PFSK-1 (cell line): ENCODE results near the gene TPK1.

Experiments used
- FOXP2 ChIP-seq: optimal IDR thresholded peaks from 2 replicates; pipeline ENCODE3; 2011; ENCODE audit warnings: borderline replicate concordance, control low read depth, inconsistent platforms; ENCODE audit not compliant: insufficient read depth; ENCODE audit errors: extremely low read length, extremely low read depth
- POLR2AphosphoS5 ChIP-seq: IDR thresholded peaks from 2 replicates; pipeline ENCODE4 v1.6.1; 2012; ENCODE audit warnings: low read depth, mild to moderate bottlenecking, control low read depth, low read length, moderate library complexity
- SIN3A ChIP-seq: IDR thresholded peaks from 2 replicates; pipeline ENCODE4 v1.6.1; 2012; ENCODE audit warnings: mild to moderate bottlenecking, low read length, moderate library complexity, borderline replicate concordance; ENCODE audit not compliant: insufficient read depth
- TAF1 ChIP-seq: IDR thresholded peaks from 2 replicates; pipeline ENCODE4 v1.6.1; 2012; ENCODE audit warnings: low read length, control low read depth, borderline replicate concordance; ENCODE audit not compliant: insufficient read depth
- TF ChIP-seq, protein P1 (sequence below), 2 experiments: IDR thresholded peaks; 2 replicates each; pipeline versions ENCODE4 v1.6.1 to v1.8.0; 2011 to 2012; ENCODE audit warnings: low read depth in 2 of 2, low read length in 2 of 2, control low read depth in 1 of 2, inconsistent platforms in 1 of 2, mild to moderate bottlenecking in 1 of 2, moderate library complexity in 1 of 2; ENCODE audit not compliant: insufficient read depth in 1 of 2

The TPK1 gene

DNA sequence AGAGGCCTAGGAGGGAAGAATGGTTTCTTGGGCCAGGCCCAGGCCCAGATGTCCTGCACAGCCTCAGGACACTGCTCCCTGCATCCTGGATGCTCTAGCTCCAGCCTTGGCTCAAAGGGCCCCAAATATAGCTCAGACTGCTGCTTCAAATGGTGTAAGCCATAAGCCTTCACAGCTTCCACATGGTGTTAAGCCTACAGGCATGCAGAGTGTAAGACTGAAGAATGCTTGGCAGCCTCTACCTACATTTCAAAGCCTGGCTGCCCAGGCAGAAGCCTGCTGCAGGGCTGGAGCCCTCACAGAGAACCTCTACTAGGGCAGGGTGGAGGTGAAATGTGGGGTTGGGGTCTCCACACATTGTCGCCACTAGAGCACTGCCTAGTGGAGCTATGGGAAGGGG is 118.1 kb downstream of the TPK1 start:
- TF ChIP-seq, protein P1, sequence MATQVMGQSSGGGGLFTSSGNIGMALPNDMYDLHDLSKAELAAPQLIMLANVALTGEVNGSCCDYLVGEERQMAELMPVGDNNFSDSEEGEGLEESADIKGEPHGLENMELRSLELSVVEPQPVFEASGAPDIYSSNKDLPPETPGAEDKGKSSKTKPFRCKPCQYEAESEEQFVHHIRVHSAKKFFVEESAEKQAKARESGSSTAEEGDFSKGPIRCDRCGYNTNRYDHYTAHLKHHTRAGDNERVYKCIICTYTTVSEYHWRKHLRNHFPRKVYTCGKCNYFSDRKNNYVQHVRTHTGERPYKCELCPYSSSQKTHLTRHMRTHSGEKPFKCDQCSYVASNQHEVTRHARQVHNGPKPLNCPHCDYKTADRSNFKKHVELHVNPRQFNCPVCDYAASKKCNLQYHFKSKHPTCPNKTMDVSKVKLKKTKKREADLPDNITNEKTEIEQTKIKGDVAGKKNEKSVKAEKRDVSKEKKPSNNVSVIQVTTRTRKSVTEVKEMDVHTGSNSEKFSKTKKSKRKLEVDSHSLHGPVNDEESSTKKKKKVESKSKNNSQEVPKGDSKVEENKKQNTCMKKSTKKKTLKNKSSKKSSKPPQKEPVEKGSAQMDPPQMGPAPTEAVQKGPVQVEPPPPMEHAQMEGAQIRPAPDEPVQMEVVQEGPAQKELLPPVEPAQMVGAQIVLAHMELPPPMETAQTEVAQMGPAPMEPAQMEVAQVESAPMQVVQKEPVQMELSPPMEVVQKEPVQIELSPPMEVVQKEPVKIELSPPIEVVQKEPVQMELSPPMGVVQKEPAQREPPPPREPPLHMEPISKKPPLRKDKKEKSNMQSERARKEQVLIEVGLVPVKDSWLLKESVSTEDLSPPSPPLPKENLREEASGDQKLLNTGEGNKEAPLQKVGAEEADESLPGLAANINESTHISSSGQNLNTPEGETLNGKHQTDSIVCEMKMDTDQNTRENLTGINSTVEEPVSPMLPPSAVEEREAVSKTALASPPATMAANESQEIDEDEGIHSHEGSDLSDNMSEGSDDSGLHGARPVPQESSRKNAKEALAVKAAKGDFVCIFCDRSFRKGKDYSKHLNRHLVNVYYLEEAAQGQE (IDR thresholded peaks at IDR 0.05; ENCODE audit: insufficient read depth in 1 of 2, low read depth in 2 of 2, low read length in 2 of 2), result no peak
- TF ChIP-seq POLR2AphosphoS5, result no peak
- no peak for TF ChIP-seq SIN3A
- TF ChIP-seq FOXP2, result no peak

DNA sequence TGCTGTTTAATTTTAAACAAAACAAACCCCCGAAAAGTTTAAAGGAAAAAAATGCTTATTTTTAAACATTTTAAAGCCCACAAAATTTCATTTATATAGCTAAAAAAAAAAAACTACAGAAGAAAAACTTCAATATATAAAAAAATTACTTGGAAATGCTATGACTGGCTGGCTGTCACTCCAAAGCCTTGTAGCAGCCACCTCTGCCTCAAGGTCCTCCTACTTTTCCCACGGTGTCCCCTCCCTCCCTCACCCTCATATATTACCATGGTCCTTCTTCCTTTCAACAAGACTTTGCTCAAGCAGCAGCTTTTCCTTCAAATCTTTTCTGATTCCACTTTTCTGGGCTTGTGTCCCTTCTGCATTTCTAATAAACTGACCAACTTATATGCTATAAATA is 122.0 kb downstream of the TPK1 start:
- TF ChIP-seq FOXP2 (no peak), SIN3A (no peak)

DNA sequence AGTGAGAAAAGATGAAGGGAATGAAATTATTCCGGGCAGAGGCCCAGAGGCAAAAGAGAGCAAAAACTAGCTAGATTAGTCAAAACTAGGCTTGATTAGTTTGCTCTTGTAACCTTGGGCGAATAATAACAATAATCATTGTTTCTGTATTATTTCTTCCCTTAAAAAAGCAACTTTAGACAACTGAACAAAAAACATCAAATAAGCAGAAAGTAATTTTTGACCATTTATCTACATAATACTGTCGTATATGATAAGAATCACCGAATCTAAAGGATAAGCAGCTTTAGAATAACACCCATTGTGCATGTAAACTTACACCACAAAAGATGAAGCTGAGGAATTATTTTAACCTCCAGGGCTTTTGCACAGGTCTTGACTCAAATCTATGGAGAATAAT is 125.1 kb downstream of the TPK1 start:
- TF ChIP-seq FOXP2 (no peak), POLR2AphosphoS5 (no peak), SIN3A (no peak), TAF1 (no peak)
- TF ChIP-seq, protein P1 (IDR thresholded peaks at IDR 0.05; ENCODE audit: insufficient read depth in 1 of 2, low read depth in 2 of 2, low read length in 2 of 2), result no peak

DNA sequence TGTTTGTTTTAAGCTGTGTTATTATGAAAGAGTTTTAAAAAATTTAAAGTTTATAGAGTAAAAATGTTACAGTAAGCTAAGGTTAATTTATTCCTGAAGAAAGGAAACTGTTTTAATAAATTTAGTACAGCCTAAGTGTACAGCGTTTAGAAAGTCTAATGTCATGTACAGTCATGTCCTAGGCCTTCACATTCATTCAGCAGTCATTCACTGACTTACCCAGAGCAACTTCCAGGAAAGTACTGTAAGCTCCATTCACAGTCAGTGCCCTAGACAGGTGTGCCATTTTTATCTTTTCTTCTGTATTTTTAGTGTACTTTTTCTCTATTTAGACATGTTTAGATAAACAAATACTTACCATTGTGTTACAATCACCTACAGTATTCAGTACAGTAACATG is 126.8 kb downstream of the TPK1 start:
- no peak for TF ChIP-seq SIN3A
- TF ChIP-seq, protein P1 (IDR thresholded peaks at IDR 0.05; ENCODE audit: insufficient read depth in 1 of 2, low read depth in 2 of 2, low read length in 2 of 2), result no peak
- no peak for TF ChIP-seq POLR2AphosphoS5
- no peak for TF ChIP-seq TAF1
- no peak for TF ChIP-seq FOXP2

DNA sequence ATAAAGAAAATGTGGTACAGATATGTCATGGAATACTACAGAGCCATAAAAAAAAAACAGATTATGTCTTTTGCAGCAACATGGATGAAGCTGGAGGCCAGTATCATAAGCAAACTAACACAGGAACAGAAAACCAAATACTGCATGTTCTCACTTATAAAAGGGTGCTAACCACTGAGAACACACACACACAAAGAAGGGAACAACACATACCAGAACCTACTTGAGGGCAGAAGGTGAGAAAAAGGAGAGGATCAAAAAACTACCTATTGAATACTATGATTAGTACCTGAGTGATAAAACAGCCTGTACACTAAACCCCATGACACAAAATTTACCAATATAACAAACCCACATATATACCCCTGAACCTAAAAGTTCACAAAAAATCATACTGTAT is 144.6 kb downstream of the TPK1 start:
- no peak for TF ChIP-seq TAF1
- no peak for TF ChIP-seq SIN3A
- no peak for TF ChIP-seq FOXP2
- TF ChIP-seq POLR2AphosphoS5, result no peak
- TF ChIP-seq, protein P1 (IDR thresholded peaks at IDR 0.05; ENCODE audit: insufficient read depth in 1 of 2, low read depth in 2 of 2, low read length in 2 of 2), result no peak
